T-helper 2 cell treated with Interferon-gamma antibody and Interleukin-4, amounts not matched to agents 5 μg/mL and 100 μg/mL, for 36 hours (primary cell): ENCODE data around the gene PLEKHM3.

ENCODE experiments used
- DNase-seq: peaks from one replicate; pipeline ENCODE4 v3.0.0; 2021; ENCODE audit warnings: low spot score
- H3K27ac Mint-ChIP-seq: one replicate; pipeline ENCODE4 v1.8.0; 2021; ENCODE audit warnings: mild to moderate bottlenecking, mixed read lengths
- H3K27me3 Mint-ChIP-seq: one replicate; pipeline ENCODE4 v1.8.0; 2021; ENCODE audit warnings: low read depth, mixed read lengths
- H3K36me3 Mint-ChIP-seq: one replicate; pipeline ENCODE4 v1.8.0; 2021; ENCODE audit warnings: low read depth, mixed read lengths
- H3K4me1 Mint-ChIP-seq: one replicate; pipeline ENCODE4 v1.8.0; 2021; ENCODE audit warnings: low read depth, mixed read lengths
- H3K4me3 Mint-ChIP-seq: one replicate; pipeline ENCODE4 v1.8.0; 2022; ENCODE audit warnings: mild to moderate bottlenecking, moderate library complexity, mixed read lengths
- H3K9me3 Mint-ChIP-seq: one replicate; pipeline ENCODE4 v1.8.0; 2021; ENCODE audit warnings: mixed read lengths

Gene PLEKHM3

GRCh38 chr2:208047840-208048239, 22.5 kb upstream of the PLEKHM3 start:
- Mint-ChIP-seq H3K4me1 (no peaks in the 10 kb centered on the region), H3K27ac (no peak overlapping the region), H3K27me3 (peaks cover 14% of the 10 kb centered on the region), H3K4me3 (no peak overlapping the region), H3K9me3 (no peaks in the 10 kb centered on the region), H3K36me3 (no peaks in the 10 kb centered on the region)
- no peak for DNase-seq

DNA sequence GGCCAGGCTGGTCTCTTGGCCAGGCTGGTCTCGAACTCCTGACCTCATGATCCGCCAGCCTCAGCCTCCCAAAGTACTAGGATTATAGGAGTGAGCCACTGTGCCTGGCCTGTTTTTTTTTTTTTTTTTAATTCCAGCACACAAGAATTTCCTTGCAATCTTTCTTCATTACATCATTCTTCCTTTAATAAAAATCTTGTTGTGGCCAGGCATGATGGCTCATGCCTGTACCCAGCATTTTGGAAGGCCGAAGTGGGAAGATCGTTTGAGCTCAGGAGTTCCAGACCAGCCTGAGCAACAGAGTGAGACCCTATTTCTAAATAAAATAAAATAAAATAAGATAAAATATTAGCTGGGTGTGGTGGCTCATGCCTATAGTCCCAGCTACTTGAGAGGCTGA, 21.4 kb upstream of the PLEKHM3 start:
- Mint-ChIP-seq H3K4me3 (no peak overlapping the region), H3K9me3 (no peaks in the 10 kb centered on the region), H3K36me3 (no peaks in the 10 kb centered on the region), H3K27ac (no peak overlapping the region), H3K27me3 (peaks cover 13% of the 10 kb centered on the region), H3K4me1 (no peaks in the 10 kb centered on the region)
- no peak for DNase-seq

DNA sequence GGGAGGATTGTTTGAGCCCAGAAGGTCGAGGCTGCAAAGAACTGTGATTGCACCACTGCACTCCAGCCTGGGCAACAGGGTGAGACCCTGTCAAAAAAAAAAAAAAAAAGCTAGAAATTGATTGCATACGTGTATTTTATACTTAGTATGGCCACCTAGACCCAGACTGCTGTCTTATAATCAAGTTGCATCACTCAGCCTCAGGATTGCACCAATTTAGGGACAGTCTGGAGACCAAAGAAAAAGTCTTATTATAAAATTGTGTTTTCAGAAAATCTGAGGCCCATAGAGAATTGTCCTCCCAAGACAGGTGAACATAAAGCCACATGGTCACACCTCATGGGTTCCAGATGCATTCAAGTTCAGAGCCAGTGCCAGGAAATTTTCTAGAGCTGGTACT, 17.1 kb upstream of the PLEKHM3 start:
- no peak overlapping the region for H3K27ac Mint-ChIP-seq
- peaks cover 7% of the 10 kb centered on the region for H3K27me3 Mint-ChIP-seq
- H3K36me3 Mint-ChIP-seq: no peaks in the 10 kb centered on the region
- H3K4me3 Mint-ChIP-seq: no peak overlapping the region
- DNase-seq: no peak
- no peaks in the 10 kb centered on the region for H3K4me1 Mint-ChIP-seq
- H3K9me3 Mint-ChIP-seq: no peaks in the 10 kb centered on the region

DNA sequence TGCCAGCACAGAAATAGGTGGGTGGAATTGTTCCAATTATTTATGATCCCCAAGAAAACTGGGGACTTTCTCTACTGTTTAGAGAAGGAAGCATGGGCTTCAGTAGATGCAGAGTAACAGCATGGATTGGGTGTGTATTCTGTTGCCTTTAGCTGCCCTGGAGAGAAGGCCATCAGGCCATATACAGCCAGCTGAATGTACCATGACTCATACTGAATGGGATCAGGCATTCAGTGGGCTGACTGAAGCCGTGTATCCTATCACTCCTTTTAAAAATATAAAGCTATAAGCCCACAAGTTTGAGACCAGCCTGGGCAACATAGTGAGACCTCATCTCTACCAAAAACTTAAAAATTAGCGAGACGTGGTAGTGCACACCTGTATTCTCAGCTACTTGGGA, 16.7 kb upstream of the PLEKHM3 start:
- H3K36me3 Mint-ChIP-seq: no peaks in the 10 kb centered on the region
- H3K4me1 Mint-ChIP-seq: no peaks in the 10 kb centered on the region
- DNase-seq: no peak
- H3K27me3 Mint-ChIP-seq: peaks cover 5% of the 10 kb centered on the region
- no peaks in the 10 kb centered on the region for H3K9me3 Mint-ChIP-seq
- H3K4me3 Mint-ChIP-seq: no peak overlapping the region
- no peak overlapping the region for H3K27ac Mint-ChIP-seq

- Mint-ChIP-seq H3K4me3 (no peak overlapping the region), H3K27ac (no peak overlapping the region), H3K27me3 (peaks cover 5% of the 10 kb centered on the region), H3K4me1 (no peaks in the 10 kb centered on the region), H3K36me3 (no peaks in the 10 kb centered on the region), H3K9me3 (no peaks in the 10 kb centered on the region)
- DNase-seq: peak; percentile 62
Observed at GRCh38 chr2:208040199-208041171, 15.2 kb upstream of the PLEKHM3 start.

GRCh38 chr2:208039376-208040110, 14.2 kb upstream of the PLEKHM3 start:
- DNase-seq: no peak
- Mint-ChIP-seq H3K4me1 (no peaks in the 10 kb centered on the region), H3K27ac (no peak overlapping the region), H3K4me3 (no peak overlapping the region), H3K9me3 (no peaks in the 10 kb centered on the region), H3K27me3 (peaks cover 5% of the 10 kb centered on the region), H3K36me3 (no peaks in the 10 kb centered on the region)

GRCh38 chr2:208037564-208038487, 12.5 kb upstream of the PLEKHM3 start:
- H3K4me1 Mint-ChIP-seq: peaks cover 3% of the 10 kb centered on the region
- H3K27me3 Mint-ChIP-seq: peaks cover 1% of the 10 kb centered on the region
- no peaks in the 10 kb centered on the region for H3K9me3 Mint-ChIP-seq
- no peak overlapping the region for H3K4me3 Mint-ChIP-seq
- H3K27ac Mint-ChIP-seq: no peak overlapping the region
- DNase-seq: no peak
- H3K36me3 Mint-ChIP-seq: no peaks in the 10 kb centered on the region

DNA sequence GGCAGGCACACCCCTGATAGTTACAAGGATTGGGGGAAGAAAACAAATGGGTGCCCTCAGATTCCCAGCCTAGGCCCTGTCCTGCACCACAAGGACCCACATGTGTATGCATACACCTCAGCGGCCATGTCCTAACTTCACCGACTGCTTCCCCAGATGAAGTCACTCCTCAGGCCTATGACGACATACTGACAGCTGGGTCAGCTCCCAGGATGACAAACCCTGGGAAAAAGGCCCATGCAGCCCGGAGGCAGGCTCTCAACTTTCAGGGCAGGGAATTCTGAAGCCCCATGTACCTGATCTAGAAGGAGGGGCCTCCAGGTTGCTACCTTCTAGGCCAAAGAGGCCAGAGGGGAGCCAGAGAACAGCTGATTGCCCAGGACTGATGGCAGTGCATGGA, 11.0 kb upstream of the PLEKHM3 start:
- Mint-ChIP-seq H3K27me3 (peaks cover 2% of the 10 kb centered on the region), H3K4me1 (peaks cover 3% of the 10 kb centered on the region), H3K9me3 (no peaks in the 10 kb centered on the region), H3K36me3 (no peaks in the 10 kb centered on the region), H3K27ac (no peak overlapping the region), H3K4me3 (no peak overlapping the region)
- no peak for DNase-seq

GRCh38 chr2:208034503-208035140, 9.3 kb upstream of the PLEKHM3 start:
- Mint-ChIP-seq H3K27ac (no peak overlapping the region), H3K4me1 (peaks cover 3% of the 10 kb centered on the region), H3K27me3 (peaks cover 5% of the 10 kb centered on the region), H3K9me3 (no peaks in the 10 kb centered on the region), H3K36me3 (no peaks in the 10 kb centered on the region), H3K4me3 (no peak overlapping the region)
- no peak for DNase-seq

- peaks cover 5% of the 10 kb centered on the region for H3K27me3 Mint-ChIP-seq
- H3K4me1 Mint-ChIP-seq: peaks cover 3% of the 10 kb centered on the region
- no peak overlapping the region for H3K27ac Mint-ChIP-seq
- no peaks in the 10 kb centered on the region for H3K9me3 Mint-ChIP-seq
- DNase-seq: peak; percentile 41
- no peak overlapping the region for H3K4me3 Mint-ChIP-seq
- no peaks in the 10 kb centered on the region for H3K36me3 Mint-ChIP-seq
Observed at GRCh38 chr2:208033701-208034502, 8.6 kb upstream of the PLEKHM3 start.

DNA sequence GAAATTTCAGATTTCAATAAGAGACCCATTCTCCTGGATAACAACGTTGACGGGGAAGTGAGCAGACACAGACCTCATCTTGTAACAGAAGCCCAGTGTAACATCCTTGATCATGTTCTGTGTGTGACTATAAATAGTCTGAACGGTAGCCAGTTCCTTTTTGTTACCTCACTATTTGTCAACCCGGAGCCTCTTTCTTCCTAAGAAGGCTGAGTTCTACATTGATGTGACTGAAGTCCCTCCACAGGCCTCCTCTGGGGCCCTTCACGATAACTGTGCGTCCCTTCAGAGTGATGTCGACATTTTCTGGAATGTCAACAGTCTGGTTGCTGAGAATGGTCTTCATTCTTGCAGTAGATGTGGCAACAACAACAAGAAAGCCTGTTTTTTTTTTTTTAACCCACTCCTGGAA, 6.3 kb upstream of the PLEKHM3 start:
- no peak for DNase-seq
- no peaks in the 10 kb centered on the region for H3K9me3 Mint-ChIP-seq
- H3K27me3 Mint-ChIP-seq: peaks cover 5% of the 10 kb centered on the region
- no peak overlapping the region for H3K27ac Mint-ChIP-seq
- H3K4me1 Mint-ChIP-seq: peaks cover 3% of the 10 kb centered on the region
- H3K36me3 Mint-ChIP-seq: no peaks in the 10 kb centered on the region
- H3K4me3 Mint-ChIP-seq: no peak overlapping the region

GRCh38 chr2:208025814-208026184, 472 bp upstream of the PLEKHM3 start:
- DNase-seq: peak; percentile 58
- peak overlapping the region; percentile 95 for H3K4me3 Mint-ChIP-seq
- H3K36me3 Mint-ChIP-seq: no peaks in the 10 kb centered on the region

GRCh38 chr2:208024091-208024490, 1.2 kb downstream of the PLEKHM3 start:
- peaks cover 13% of the 10 kb centered on the region for H3K4me1 Mint-ChIP-seq
- peaks cover 4% of the 10 kb centered on the region for H3K9me3 Mint-ChIP-seq
- H3K27me3 Mint-ChIP-seq: no peaks in the 10 kb centered on the region
- H3K27ac Mint-ChIP-seq: no peak overlapping the region
- no peaks in the 10 kb centered on the region for H3K36me3 Mint-ChIP-seq
- no peak overlapping the region for H3K4me3 Mint-ChIP-seq
- DNase-seq: no peak

More at GRCh38 chr2:208025814-208026184, 472 bp upstream of the PLEKHM3 start:
- no peaks in the 10 kb centered on the region for H3K27me3 Mint-ChIP-seq
- peaks cover 4% of the 10 kb centered on the region for H3K9me3 Mint-ChIP-seq
- H3K4me1 Mint-ChIP-seq: peaks cover 13% of the 10 kb centered on the region
- H3K27ac Mint-ChIP-seq: peak overlapping the region; percentile 87
